Fibroblast of skin of right biceps (primary cell): ENCODE data around the gene USP47.

Source experiments
- DNase-seq: peaks from one replicate; pipeline ENCODE4 v3.0.0-alpha.2; 2013

Gene USP47

GRCh38 chr11:11866203-11866602, 24.4 kb downstream of the USP47 start:
- no peak for DNase-seq

DNA sequence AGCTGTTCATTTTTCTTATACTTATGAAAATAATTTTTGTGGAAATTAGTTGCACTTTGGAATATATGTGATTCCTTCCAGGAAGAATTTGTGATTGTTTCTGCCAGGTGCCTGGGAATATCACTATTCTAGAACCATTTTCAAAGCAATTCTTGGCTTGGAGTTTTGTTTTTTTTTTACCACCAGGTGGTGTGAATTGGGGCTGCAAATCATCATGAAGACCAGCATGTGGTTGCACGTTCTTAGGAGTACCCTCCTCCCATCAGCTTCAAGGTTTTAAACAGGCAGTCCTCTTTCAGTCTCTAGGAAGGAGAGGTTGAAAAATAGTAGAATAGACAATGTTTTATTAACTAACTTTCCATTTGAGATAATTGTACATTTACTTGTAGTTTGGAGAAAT, 25.9 kb downstream of the USP47 start:
- DNase-seq: no peak

DNA sequence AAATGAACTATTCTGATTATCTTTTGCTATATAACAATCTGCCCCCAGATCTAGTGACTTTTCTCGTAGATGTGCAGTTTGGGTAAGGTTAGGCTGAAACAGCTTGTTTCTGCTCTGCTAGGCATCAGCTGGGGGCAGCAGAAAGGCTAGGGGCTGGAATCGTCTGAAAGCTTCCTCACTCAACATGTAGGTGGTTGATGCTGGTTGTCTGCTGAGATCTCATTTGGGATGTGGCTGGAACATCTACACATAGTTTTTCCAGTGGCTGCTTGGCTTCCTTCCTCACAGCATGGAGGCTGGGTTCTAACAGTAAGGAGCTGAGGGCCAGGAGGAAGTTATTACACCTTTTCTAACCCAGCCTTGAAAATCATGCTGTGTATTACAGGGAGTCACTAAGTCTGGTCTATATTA, 30.2 kb downstream of the USP47 start:
- no peak for DNase-seq

DNA sequence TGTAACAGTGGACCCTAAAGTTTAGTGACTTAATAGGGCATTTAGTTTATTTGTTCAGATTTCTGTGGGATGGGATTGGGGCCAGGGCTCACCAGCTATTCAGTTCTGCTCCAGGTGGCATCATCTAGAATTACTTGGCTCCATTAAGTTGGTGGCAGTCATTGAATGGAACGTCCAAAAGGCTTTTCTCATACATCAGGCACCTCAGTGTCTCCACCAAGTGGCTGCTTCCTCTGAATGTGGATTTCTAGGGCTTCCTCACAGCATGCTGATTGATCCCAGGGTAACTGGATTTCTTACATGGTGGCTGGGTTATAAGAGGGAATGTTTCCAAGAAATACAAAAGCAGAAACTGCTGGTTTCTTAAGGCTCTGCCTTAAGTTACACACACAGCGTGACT, 34.7 kb downstream of the USP47 start:
- no peak for DNase-seq

DNA sequence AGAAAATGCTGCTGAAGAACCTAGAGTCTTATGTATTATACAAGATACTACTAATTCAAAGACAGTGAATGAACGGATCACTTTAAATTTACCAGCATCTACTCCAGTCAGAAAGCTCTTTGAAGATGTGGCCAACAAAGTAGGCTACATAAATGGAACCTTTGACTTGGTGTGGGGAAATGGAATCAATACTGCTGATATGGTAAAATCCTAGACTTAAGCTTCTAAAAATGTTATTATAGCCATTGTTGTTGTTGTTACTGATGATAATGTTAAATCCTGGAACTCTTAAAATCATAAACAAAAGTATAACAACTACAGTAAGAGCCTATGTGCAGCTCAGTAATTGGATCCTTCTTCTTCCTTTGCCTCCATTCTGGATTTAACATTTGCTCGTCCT, 38.4 kb downstream of the USP47 start:
- DNase-seq: no peak

- DNase-seq: no peak
These were observed 40.8 kb downstream of the USP47 start for GRCh38 chr11:11882539-11882938.

- DNase-seq: no peak
These were observed 42.6 kb downstream of the USP47 start for GRCh38 chr11:11884351-11884750.

GRCh38 chr11:11884774-11885481, 43.2 kb downstream of the USP47 start:
- no peak for DNase-seq

DNA sequence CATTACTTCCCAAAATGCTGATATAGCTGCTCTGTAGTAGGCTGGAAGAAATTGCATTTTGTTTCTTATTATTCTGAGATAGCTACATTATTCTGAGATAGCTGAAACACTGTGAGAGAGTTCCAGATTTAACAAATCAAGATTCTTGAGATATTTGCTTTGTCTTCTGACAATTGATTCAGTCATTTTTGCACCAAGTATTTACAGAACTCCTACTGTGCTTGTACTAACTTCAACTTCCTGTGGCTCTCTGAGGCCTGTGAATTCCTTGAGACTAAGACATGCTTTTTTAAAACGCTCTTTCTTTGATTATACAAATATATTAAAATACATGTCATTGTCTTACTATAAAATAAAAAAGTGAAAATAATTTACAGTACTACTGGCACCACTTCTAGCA, 52.7 kb downstream of the USP47 start:
- DNase-seq: peak; percentile 11

- DNase-seq: no peak
These were observed 53.9 kb downstream of the USP47 start for GRCh38 chr11:11895672-11896071.

- DNase-seq: no peak
These were observed 56.9 kb downstream of the USP47 start for GRCh38 chr11:11898648-11899047.

DNA sequence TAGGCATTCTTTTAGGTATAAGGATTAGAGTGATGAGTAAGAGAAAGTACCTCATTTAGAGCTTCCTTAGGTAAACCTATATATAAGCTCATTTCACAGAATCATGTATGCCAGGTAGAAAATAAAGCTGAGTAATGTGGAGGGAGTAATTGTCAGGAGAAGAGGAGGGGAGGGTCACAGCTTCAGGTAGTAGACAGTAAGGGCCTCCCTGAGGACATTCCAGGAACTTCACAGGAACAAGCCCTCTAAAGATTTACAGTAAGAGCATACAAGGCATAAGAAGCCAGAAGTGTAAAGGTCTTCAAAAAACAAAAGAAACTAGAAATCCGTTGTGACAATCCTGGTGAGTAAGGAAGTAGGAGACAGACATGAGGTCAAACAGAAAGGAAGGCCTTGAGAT, 57.6 kb downstream of the USP47 start:
- no peak for DNase-seq

DNA sequence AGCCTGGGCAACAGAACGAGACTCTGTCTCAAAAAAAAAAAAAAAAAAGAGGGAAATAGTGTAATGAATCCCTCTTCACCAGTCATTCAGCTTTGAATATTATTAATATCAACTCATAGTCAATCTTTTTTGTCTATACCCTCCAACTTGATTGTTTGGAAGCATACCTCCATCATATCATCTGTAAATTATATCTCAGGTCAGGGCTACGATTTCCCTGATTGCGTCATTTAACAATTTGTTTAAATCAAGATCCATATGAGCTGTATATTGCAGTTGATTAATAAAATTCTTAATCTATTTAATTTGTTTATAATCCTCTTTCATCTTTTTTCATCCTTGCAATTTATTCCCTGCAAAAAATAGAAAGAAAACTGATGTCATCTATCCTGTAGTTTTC, 60.2 kb downstream of the USP47 start:
- DNase-seq: no peak

- DNase-seq: peak; percentile 78
These were observed 68.0 kb downstream of the USP47 start for GRCh38 chr11:11909727-11910126.

DNA sequence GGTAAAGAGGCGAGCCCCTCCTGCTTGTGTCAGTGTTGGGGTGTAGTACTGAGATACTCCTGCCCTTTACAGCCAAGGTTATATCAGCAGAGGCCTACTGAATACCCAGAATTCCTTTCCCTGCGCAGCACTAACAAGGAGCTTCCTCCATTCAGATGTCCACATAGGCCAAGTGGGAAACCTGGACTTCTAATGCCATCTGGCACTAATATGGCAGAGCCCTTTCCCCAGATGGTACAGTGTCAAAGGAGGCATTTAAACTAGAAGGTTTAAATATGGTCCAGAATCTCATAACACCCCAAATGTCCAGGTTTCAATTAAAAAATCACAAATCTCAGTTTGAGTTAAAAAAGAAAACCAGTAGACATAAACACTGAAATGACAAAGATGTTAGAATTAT, 68.8 kb downstream of the USP47 start:
- no peak for DNase-seq

DNA sequence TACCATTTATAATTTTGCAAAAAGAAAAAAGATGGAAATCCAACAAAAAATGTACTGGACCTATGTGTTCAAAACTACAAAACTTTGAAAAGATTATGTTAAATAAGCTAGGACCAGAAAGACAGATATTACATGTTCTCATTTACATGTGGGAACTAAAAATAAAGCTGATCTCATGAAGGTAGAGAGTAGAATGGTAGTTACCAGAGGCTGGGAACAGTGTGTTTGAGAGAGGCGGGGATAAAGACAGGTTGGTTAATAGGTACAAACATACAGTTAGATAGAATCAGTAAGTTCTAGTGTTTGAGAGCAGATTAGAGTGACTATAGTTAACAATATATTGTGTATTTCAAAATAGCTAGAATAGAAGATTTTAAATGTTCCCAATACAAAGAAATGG, 71.6 kb downstream of the USP47 start:
- DNase-seq: no peak

GRCh38 chr11:11915625-11916024, 73.9 kb downstream of the USP47 start:
- DNase-seq: no peak

DNA sequence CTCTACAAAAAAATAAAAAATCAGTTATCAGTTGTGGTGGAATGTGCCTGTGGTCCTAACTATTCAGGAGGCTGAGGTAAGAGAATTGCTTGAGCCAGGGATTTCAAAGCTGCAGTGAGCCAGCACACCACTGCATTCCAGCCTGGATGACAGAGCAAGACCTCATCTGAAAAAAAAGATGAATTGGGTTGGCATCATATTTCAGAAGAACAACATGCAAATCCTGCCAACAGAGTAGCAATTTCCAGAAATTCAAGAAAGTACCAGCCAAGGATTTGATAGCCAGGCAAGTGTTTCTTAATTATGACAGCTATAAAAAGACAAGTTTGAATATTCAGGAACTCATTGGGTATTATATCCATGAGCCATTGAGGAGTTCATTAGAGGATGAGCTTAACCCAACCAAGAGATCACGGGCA, 75.2 kb downstream of the USP47 start:
- peak; percentile 86 for DNase-seq

GRCh38 chr11:11923828-11924227, 82.1 kb downstream of the USP47 start:
- DNase-seq: no peak

DNA sequence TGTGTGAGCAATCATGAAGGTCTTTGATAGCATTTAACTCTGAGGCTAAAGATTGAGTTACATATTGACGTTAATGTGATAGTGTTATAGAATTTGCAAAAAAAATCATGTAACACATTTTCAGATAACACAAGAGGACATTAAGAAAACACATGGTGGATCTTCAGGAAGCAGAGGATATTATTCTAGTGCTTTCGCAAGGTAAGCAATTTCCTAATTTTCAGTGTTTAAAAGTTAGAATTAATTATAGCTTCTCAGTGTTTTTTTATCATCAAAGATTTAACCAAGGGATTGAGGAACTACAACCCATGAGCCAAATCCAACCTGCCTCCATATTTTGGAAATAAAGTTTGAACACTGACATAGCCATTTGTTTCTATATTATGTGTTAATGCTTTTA, 88.1 kb downstream of the USP47 start:
- DNase-seq: no peak

GRCh38 chr11:11931461-11932055, 89.8 kb downstream of the USP47 start:
- DNase-seq: peak; percentile 77

GRCh38 chr11:11935536-11935935, 93.8 kb downstream of the USP47 start:
- peak; percentile 60 for DNase-seq

GRCh38 chr11:11937433-11937832, 95.7 kb downstream of the USP47 start:
- no peak for DNase-seq

- peak; percentile 9 for DNase-seq
These were observed 96.2 kb downstream of the USP47 start for GRCh38 chr11:11937957-11938356.

GRCh38 chr11:11940551-11940950, 98.8 kb downstream of the USP47 start:
- no peak for DNase-seq
